Keratinocyte (primary cell): ENCODE measurements around the gene YPEL1. TPM values are rescaled to one million over a fixed set of nuclear protein-coding genes. Genes with fewer than 3 reads are reported as not detected.

Experiments
- DNase-seq: peaks from one replicate; pipeline ENCODE4 v3.0.0-alpha.2; 2011; ENCODE audit warnings: low read depth, missing footprints, low spot score
- FAIRE-seq: peaks from 2 replicates; lab custom pipeline; 2011; peaks lifted over from hg19 to GRCh38; lab: Jason Lieb, UNC
- H2AFZ ChIP-seq: 2 replicates; pipeline ENCODE4 v1.6.0; 2012; ENCODE audit warnings: low read length, control low read depth, inconsistent platforms; ENCODE audit not compliant: control insufficient read depth
- H3K27ac ChIP-seq: 2 replicates; pipeline ENCODE4 v1.5.1; 2011; ENCODE audit warnings: low read length; ENCODE audit not compliant: control insufficient read depth, insufficient read depth
- H3K27me3 ChIP-seq: 3 replicates; pipeline ENCODE4 v1.6.0; 2011; ENCODE audit warnings: low read length; ENCODE audit not compliant: control insufficient read depth, insufficient read depth; ENCODE audit errors: extremely low read depth
- H3K36me3 ChIP-seq, 2 experiments: 2 replicates in 1 of 2; 3 replicates in 1 of 2; pipeline ENCODE4 v1.5.1; 2011; ENCODE audit warnings: low read length in 2 of 2, mild to moderate bottlenecking in 1 of 2; ENCODE audit not compliant: control insufficient read depth in 2 of 2, insufficient read depth in 2 of 2; ENCODE audit errors: extremely low read depth in 1 of 2
- H3K4me1 ChIP-seq: 3 replicates; pipeline ENCODE4 v1.5.1; 2011; ENCODE audit warnings: low read length; ENCODE audit not compliant: control insufficient read depth, insufficient read depth; ENCODE audit errors: extremely low read depth
- H3K4me2 ChIP-seq: 3 replicates; pipeline ENCODE4 v1.6.0; 2011; ENCODE audit warnings: low read depth, low read length; ENCODE audit not compliant: control insufficient read depth, insufficient read depth; ENCODE audit errors: extremely low read depth
- H3K4me3 ChIP-seq, 3 experiments: fragments of 200-600 bp in 1 of 3; sonication (generic) in 1 of 3; 2 replicates in 2 of 3; 3 replicates in 1 of 3; pipeline ENCODE4 v1.5.1; 2011 to 2016; ENCODE audit warnings: low read length in 3 of 3, mild to moderate bottlenecking in 3 of 3, control low read depth in 2 of 3, inconsistent platforms in 1 of 3, low read depth in 1 of 3, mixed read lengths in 1 of 3, mixed run types in 1 of 3, moderate library complexity in 1 of 3; ENCODE audit not compliant: control insufficient read depth in 2 of 3, insufficient read depth in 2 of 3; ENCODE audit errors: extremely low read depth in 1 of 3
- H3K79me2 ChIP-seq: 2 replicates; pipeline ENCODE4 v1.6.0; 2012; ENCODE audit warnings: low read length; ENCODE audit not compliant: control insufficient read depth, insufficient read depth
- H3K9ac ChIP-seq: 3 replicates; pipeline ENCODE4 v1.6.0; 2011; ENCODE audit warnings: low read length; ENCODE audit not compliant: control insufficient read depth, insufficient read depth; ENCODE audit errors: extremely low read depth
- H3K9me1 ChIP-seq: 3 replicates; pipeline ENCODE4 v1.6.0; 2011; ENCODE audit warnings: low read length; ENCODE audit not compliant: control insufficient read depth, insufficient read depth; ENCODE audit errors: extremely low read depth
- H3K9me3 ChIP-seq: 2 replicates; pipeline ENCODE4 v1.5.1; 2012; ENCODE audit warnings: low read depth, low read length; ENCODE audit not compliant: control insufficient read depth
- H4K20me1 ChIP-seq: 3 replicates; pipeline ENCODE4 v1.6.0; 2011; ENCODE audit warnings: low read length; ENCODE audit not compliant: control insufficient read depth, insufficient read depth; ENCODE audit errors: extremely low read depth
- CTCF ChIP-seq, 3 experiments: IDR thresholded peaks in 1 of 3; conservative IDR thresholded peaks in 1 of 3; optimal IDR thresholded peaks in 1 of 3; 2 replicates in 2 of 3; 3 replicates in 1 of 3; pipeline versions ENCODE3 to v1.5.1; 2011; ENCODE audit warnings: low read length in 3 of 3, mild to moderate bottlenecking in 3 of 3, moderate library complexity in 2 of 3, control low read depth in 1 of 3, inconsistent platforms in 1 of 3; ENCODE audit not compliant: insufficient read depth in 2 of 3; ENCODE audit errors: extremely low read depth in 1 of 3
- EZH2 ChIP-seq: IDR thresholded peaks from one replicate; pipeline ENCODE4 v1.6.1; 2012; ENCODE audit warnings: inconsistent platforms, mild to moderate bottlenecking, low read length, moderate library complexity
- dilution Hi-C: fragments of 300-500 bp; cut with MboI; formaldehyde crosslinking; loops from one replicate; pipeline ENCODE4 v1.7.0; 2020; ENCODE audit warnings: low sequenced_read_pairs; ENCODE audit not compliant: extremely low pct_ligation_motif_present
- polyA plus RNA-seq, 5 experiments: library from polyadenylated mRNA; depleted of rRNA in 3 of 5; stranded (reverse) in 3 of 5; stranded (forward) in 1 of 5; unstranded in 1 of 5; fragments of >200 nt; gene quantifications; 1 replicate in 1 of 5; 2 replicates in 3 of 5; 3 replicates in 1 of 5; pipeline versions ENCODE4 v1.2.1 to v1.2.3, GENCODE V29; 2011 to 2012; ENCODE audit warnings: missing spikeins in 2 of 5, low read depth in 1 of 5, low replicate concordance in 1 of 5

Gene YPEL1
- polyA plus RNA-seq, 1 donor (not counting 4 experiments of a cell fraction or from before 2014, with no cell fraction given) = 0.03 TPM

- Histone ChIP-seq H3K4me3 (no peak overlapping the region), H3K36me3 (peaks cover 26 to 34% of the 10 kb centered on the region in 2 experiments), H3K9ac (no peak overlapping the region), H4K20me1 (no peaks in the 10 kb centered on the region), H3K4me1 (no peaks in the 10 kb centered on the region), H3K27me3 (no peaks in the 10 kb centered on the region), H3K79me2 (no peaks in the 10 kb centered on the region), H3K4me2 (no peak overlapping the region), H3K9me1 (no peaks in the 10 kb centered on the region), H2AFZ (no peak overlapping the region), H3K9me3 (no peaks in the 10 kb centered on the region), H3K27ac (no peak overlapping the region)
- DNase-seq (no peak), FAIRE-seq (no peak)
- no peak for TF ChIP-seq EZH2
- TF ChIP-seq CTCF (optimal IDR thresholded peaks at IDR 0.05 in 1 of 3, IDR thresholded peaks at IDR 0.05 in 1 of 3, conservative IDR thresholded peaks at IDR 0.05 in 1 of 3; ENCODE audit: extremely low read depth in 1 of 3, insufficient read depth in 2 of 3, low read length in 3 of 3) = no peak
- dilution Hi-C loops = no loop called here
Measured at GRCh38 chr22:21771631-21771976, 36.0 kb upstream of the YPEL1 start.

- Histone ChIP-seq H4K20me1 (no peaks in the 10 kb centered on the region), H3K4me1 (peaks cover 3% of the 10 kb centered on the region), H2AFZ (no peak overlapping the region), H3K27ac (no peak overlapping the region), H3K36me3 (peaks cover 38 to 41% of the 10 kb centered on the region in 2 experiments), H3K9me1 (no peaks in the 10 kb centered on the region), H3K27me3 (no peaks in the 10 kb centered on the region), H3K4me2 (no peak overlapping the region), H3K79me2 (no peaks in the 10 kb centered on the region), H3K4me3 (no peak overlapping the region), H3K9me3 (no peaks in the 10 kb centered on the region), H3K9ac (no peak overlapping the region)
- TF ChIP-seq CTCF (optimal IDR thresholded peaks at IDR 0.05 in 1 of 3, IDR thresholded peaks at IDR 0.05 in 1 of 3, conservative IDR thresholded peaks at IDR 0.05 in 1 of 3; ENCODE audit: extremely low read depth in 1 of 3, insufficient read depth in 2 of 3, low read length in 3 of 3) (no peak), EZH2 (no peak)
- no peak for DNase-seq
- dilution Hi-C loops = no loop called here
- no peak for FAIRE-seq
Measured at GRCh38 chr22:21768435-21768834, 32.8 kb upstream of the YPEL1 start.
